GM19395 (cell line): ENCODE measurements around the gene TPI1.
A peak's percentile ranks its signal among the peaks of the same experiment; 100 is the strongest.

Experiments used
- ATAC-seq: cut with Tn5 transposase; IDR thresholded peaks from one replicate; pipeline ENCODE4 v1.9.1; 2021; ENCODE audit warnings: mild to moderate bottlenecking, moderate library complexity; ENCODE audit not compliant: unreplicated experiment

Gene TPI1

GRCh38 chr12:6828781-6829535 lies 38.4 kb upstream of the TPI1 start:
- ATAC-seq: no peak

GRCh38 chr12:6829536-6830220 lies 37.7 kb upstream of the TPI1 start:
- no peak for ATAC-seq

- no peak for ATAC-seq
Measured at GRCh38 chr12:6830286-6830890, 36.9 kb upstream of the TPI1 start.

- no peak for ATAC-seq
Measured at GRCh38 chr12:6830999-6831398, 36.3 kb upstream of the TPI1 start.

GRCh38 chr12:6831450-6831995 lies 35.8 kb upstream of the TPI1 start:
- no peak for ATAC-seq

GRCh38 chr12:6832125-6832524 lies 35.2 kb upstream of the TPI1 start:
- no peak for ATAC-seq

GRCh38 chr12:6833189-6833890 lies 34.0 kb upstream of the TPI1 start:
- no peak for ATAC-seq

GRCh38 chr12:6834254-6834653 lies 33.1 kb upstream of the TPI1 start:
- no peak for ATAC-seq

GRCh38 chr12:6834873-6835272 lies 32.5 kb upstream of the TPI1 start:
- ATAC-seq: no peak

- no peak for ATAC-seq
Measured at GRCh38 chr12:6836851-6837250, 30.5 kb upstream of the TPI1 start.

- no peak for ATAC-seq
Measured at GRCh38 chr12:6837370-6838060, 29.8 kb upstream of the TPI1 start.

GRCh38 chr12:6838854-6839253 lies 28.5 kb upstream of the TPI1 start:
- no peak for ATAC-seq

GRCh38 chr12:6839482-6840201 lies 27.7 kb upstream of the TPI1 start:
- ATAC-seq: peak; percentile 80

- ATAC-seq: peak; percentile 25
Measured at GRCh38 chr12:6840330-6840729, 27.0 kb upstream of the TPI1 start.

- ATAC-seq: no peak
Measured at GRCh38 chr12:6840761-6841515, 26.4 kb upstream of the TPI1 start, which contains the start of gene GNB3. TSS of gene GNB3 (plus strand) at chr12:6840925. CDS start at chr12:6841288, 363 bp downstream.

- ATAC-seq: no peak
Measured at GRCh38 chr12:6842075-6842474, 25.3 kb upstream of the TPI1 start.

- no peak for ATAC-seq
Measured at GRCh38 chr12:6843118-6843902, 24.0 kb upstream of the TPI1 start.

GRCh38 chr12:6845395-6845794 lies 21.9 kb upstream of the TPI1 start:
- no peak for ATAC-seq
